ENCODE data around the gene GGA2.

GGA2 gene

DNA sequence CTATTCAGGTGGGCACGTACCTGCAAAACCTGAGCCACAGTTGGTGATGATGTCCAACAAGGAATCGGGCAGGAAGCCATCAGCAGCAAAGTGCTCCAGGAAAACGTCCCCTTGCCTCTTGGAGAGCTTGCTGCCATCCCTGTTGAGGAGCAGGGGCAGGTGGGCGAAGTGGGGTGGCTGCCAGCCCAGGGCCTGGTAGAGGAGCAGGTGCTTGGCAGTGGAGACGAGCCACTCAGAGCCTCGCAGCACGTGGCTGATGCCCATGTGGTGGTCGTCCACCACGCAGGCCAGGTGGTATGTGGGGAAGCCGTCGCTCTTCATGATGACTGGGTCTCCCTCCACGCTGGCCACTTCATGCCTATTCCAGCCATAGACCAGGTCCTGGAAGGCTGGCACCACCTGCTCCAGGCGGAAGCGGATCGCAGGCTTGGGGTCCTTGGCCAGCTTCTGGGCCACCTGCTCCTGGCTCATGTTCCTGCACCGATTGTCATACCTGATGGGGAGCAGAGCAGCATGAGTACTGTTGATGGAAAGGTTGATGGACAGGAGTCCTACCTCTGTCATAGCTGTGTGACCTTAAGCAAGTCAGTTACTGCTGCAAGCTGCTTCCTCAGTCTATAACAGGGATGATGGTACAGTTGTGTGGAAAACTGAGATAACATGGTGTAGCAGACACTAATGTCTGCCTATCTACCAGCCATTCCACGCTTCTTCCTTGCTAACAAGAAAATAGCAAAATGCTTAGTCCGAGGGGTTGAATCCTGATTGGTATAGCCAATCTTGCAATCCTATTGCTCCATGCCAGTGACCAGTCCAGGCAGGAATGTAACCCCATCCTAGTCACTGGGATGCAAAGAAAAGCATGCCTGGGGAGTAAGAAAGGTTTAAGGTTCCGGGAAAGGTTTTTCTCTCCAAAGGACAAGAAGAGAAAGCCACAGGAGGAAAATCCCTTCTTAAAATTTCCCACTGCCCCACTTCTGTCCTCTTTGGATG lies 24.9 kb upstream of the GGA2 start:
- no peak for DNase-seq (ENCODE audit: low read depth, low spot score)
- TF ChIP-seq, protein P1, sequence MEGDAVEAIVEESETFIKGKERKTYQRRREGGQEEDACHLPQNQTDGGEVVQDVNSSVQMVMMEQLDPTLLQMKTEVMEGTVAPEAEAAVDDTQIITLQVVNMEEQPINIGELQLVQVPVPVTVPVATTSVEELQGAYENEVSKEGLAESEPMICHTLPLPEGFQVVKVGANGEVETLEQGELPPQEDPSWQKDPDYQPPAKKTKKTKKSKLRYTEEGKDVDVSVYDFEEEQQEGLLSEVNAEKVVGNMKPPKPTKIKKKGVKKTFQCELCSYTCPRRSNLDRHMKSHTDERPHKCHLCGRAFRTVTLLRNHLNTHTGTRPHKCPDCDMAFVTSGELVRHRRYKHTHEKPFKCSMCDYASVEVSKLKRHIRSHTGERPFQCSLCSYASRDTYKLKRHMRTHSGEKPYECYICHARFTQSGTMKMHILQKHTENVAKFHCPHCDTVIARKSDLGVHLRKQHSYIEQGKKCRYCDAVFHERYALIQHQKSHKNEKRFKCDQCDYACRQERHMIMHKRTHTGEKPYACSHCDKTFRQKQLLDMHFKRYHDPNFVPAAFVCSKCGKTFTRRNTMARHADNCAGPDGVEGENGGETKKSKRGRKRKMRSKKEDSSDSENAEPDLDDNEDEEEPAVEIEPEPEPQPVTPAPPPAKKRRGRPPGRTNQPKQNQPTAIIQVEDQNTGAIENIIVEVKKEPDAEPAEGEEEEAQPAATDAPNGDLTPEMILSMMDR (IDR thresholded peaks at IDR 0.05; ENCODE audit: low read depth, low read length), result no peak
- in situ Hi-C loops (cut with HindIII; ENCODE audit: low sequenced_read_pairs), result no loop called here
- no peak overlapping the region for H3K4me3 ChIP-seq (ENCODE audit: low read depth, low read length)

DNA sequence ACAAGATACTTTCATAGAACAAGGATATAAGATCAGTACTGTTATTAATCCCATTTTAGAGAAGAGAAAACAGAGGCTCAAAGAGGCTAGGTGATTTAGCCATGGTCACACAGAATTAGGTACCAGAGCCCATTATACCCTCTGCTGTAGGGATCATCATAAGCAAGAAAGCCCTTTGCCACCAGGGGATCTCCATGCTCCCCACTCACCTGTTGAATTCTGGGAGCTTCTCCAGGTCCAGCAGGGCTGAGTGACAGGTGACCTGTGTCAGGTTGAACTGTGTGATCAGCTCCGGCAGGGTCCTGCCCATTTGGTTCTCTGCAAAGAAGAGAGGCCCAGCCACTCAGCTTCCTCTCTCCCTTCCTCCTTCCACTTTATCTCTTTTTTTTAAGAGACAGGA lies 22.2 kb upstream of the GGA2 start:
- in situ Hi-C loops (cut with HindIII; ENCODE audit: low sequenced_read_pairs), result no loop called here
- DNase-seq (ENCODE audit: low read depth, low spot score), result no peak
- no peak overlapping the region for H3K4me3 ChIP-seq (ENCODE audit: low read depth, low read length)
- TF ChIP-seq, protein P1 (IDR thresholded peaks at IDR 0.05; ENCODE audit: low read depth, low read length), result no peak

DNA sequence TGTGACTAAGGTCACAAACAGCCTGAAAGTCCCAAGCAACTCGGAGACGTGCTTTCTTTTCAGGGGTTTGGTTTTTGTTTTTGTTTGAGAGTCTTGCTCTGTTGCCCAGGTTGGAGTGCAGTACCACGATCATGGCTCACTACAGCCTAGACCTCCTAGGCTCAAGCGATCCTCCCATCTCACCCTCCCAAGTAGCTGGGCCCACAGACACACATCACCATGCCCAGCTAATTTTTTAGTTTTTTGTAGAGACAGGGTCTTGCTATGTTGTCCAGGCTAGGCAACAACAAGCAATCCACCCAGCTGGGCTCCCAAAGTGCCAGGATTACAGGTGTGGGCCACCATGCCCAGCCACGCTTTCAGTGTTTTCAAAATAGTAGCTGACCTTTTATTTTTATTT lies 19.8 kb upstream of the GGA2 start:
- DNase-seq (ENCODE audit: low read depth, low spot score), result no peak
- in situ Hi-C loops (cut with HindIII; ENCODE audit: low sequenced_read_pairs), result no loop called here
- TF ChIP-seq, protein P1 (IDR thresholded peaks at IDR 0.05; ENCODE audit: low read depth, low read length), result no peak
- no peak overlapping the region for H3K4me3 ChIP-seq (ENCODE audit: low read depth, low read length)

DNA sequence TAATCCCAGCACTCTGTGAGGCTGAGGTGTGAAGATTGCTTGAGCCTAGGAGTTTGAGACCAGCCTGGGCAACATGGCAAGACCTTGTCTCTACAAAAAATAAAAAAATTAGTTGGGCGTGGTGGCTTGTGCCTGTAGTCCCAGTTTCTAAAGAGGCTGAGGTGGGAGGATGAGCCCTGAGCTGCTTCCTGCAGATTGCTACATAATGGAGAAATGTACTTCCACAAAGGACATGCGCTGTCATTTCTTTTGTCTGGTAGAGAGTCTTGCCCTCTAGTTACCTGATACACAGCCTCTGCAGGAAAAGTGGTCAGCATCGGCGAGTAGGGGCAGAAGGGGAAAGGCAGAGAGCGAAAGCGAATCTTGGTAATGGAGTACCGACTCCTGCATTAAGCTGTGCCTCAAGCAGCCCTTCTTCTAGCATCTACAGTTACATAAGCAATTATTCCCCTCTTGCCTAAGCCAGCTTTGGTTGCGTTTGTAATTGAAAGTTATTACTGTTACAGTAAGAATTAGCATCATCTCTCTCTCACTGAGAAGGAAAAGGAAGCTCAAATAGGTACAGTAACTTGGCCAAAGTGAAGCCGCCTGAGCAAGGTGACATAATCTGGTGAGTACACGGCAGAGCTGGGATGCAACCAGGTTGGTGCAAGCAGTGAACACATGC lies 18.5 kb upstream of the GGA2 start:
- no peak overlapping the region for H3K4me3 ChIP-seq (ENCODE audit: low read depth, low read length)
- no peak for DNase-seq (ENCODE audit: low read depth, low spot score)
- TF ChIP-seq, protein P1 (IDR thresholded peaks at IDR 0.05; ENCODE audit: low read depth, low read length), result no peak
- in situ Hi-C loops (cut with HindIII; ENCODE audit: low sequenced_read_pairs), result no loop called here

DNA sequence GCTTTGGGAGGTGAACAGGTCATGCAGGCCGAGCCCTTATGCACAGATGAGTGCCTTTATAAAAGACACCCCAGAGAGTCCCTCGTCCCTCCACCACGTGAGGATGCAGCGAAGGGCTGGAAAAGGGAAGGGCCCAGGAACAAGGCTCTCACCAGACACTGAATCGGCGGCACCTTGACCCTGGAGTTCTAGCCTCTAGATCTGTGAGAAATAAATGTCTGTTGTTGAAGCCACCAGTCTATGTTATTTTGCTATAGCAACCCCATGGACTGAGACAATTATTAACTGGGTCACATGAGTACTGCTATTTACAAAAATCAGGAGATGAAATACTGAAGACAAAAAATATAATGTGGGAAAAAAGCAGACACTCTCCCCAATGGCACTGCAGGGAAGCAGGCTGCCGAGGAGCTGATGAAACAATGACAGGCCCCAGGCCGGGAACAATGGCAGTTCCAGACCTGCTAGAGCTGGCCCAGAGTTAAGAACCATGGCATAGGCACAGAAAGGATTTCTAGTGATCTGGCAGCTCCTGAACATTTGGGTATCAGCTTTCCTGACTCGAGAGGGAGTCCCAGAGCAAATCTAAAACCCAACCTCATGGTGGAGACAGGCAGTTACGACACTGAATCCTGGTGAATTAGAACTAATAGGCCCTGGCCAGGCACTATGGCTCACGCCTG lies 17.8 kb upstream of the GGA2 start:
- in situ Hi-C loops (cut with HindIII; ENCODE audit: low sequenced_read_pairs), result no loop called here
- no peak overlapping the region for H3K4me3 ChIP-seq (ENCODE audit: low read depth, low read length)
- TF ChIP-seq, protein P1 (IDR thresholded peaks at IDR 0.05; ENCODE audit: low read depth, low read length), result no peak
- DNase-seq (ENCODE audit: low read depth, low spot score), result no peak

DNA sequence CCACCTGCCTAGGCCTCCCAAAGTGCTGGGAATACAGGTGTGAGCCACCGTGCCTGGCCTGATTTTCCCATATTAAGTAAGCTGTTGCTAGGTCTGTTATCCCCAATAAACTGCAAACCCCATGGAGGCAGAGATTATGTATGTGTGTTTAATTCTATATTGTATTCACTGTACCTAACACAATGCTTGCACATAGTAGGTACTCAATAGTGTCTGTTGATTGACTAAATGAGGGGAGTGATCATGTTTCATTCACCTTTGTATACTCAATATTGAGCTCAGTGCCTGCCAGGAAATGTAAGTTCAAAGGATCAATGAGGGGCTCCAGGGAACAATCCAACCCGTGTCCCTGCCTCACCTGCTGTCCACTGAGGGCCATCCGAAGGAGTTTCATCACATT lies 14.6 kb upstream of the GGA2 start:
- TF ChIP-seq, protein P1 (IDR thresholded peaks at IDR 0.05; ENCODE audit: low read depth, low read length), result no peak
- in situ Hi-C loops (cut with HindIII; ENCODE audit: low sequenced_read_pairs), result no loop called here
- H3K4me3 ChIP-seq (ENCODE audit: low read depth, low read length), result no peak overlapping the region
- no peak for DNase-seq (ENCODE audit: low read depth, low spot score)

Measured in astrocyte of the spinal cord (primary cell).